Embryonic facial prominence (tissue), 1 donor: ENCODE data around the gene NEB.
"Not testable (repeated sequence)": the region's sequence is repeated elsewhere in the genome, so short reads cannot be mapped to it uniquely, and the experiment has no call there.

Experiments used
- DNase-seq: peaks from one replicate; pipeline ENCODE4 v3.0.0-alpha.2; 2016; ENCODE audit errors: extremely low spot score

The NEB gene

DNA sequence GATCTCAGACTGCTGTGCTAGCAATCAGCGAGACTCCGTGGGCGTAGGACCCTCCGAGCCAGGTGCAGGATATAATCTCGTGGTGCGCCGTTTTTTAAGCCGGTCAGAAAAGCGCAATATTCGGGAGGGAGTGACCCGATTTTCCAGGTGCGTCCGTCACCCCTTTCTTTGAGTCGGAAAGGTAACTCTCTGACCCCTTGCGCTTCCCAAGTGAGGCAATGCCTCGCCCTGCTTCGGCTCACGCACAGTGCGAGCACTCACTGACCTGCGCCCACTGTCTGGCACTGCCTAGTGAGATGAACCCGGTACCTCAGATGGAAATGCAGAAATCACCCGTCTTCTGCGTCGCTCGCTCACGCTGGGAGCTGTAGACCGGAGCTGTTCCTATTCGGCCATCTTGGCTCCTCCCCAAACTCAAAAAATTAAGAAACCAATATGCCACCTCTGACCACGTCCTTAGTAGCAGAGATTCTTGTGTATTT, 29.8 kb downstream of the NEB start:
- DNase-seq: not testable (repeated sequence)

DNA sequence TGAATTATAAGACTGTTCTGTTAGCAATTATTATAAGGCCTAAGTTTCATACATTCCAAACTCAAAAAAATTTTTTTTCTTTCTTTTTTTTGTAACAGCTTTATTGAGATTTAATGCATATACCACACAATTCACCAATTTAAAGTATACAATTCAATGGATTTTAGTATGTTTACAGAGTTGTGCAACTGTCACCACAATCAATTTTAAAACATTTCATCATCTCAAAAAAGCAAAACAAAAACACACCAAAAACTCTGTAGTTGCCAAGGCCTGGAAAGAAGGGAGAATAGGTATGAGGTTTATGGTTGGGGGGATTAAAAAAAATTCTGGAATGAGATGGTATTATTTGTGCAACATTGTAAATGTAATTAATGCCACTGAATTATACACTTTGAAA, 36.1 kb downstream of the NEB start:
- not testable (repeated sequence) for DNase-seq

DNA sequence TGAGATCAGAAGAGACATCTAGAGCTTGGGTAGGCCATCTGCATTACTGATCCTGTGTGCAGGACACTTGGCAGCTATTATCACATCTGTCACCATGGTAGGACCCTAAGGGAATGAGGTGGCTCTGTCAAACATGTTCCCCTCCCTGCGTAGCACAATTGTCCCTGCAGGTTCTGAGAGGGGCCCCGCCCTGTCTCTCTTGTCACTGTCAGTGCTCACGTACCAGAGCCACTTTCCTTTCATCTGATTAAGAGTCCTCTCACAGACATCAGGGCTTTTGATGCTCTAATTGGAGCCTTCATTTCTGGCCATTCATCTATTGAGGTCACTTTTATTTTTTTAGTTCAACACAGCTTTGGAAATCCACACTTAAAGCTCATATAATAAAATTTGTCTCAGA, 38.5 kb downstream of the NEB start:
- DNase-seq: no peak

DNA sequence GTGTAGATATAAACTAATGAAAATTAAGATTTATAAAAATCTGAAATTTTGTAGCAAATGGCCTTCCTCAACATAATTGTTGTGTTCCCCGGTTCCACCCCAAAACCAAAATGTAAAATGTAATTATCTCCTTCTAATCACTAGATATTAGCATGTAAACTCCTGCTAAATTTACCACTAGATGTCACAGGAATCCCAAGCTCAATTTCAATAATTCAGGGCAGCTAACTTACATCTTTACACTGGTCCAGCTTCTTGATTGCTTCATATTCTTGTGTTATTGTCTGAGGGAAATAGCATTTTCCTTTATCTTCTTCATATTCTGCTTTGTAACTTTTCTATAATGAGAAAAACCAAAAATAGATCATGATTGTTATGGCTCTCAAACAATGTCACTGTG, 42.6 kb downstream of the NEB start:
- no peak for DNase-seq

DNA sequence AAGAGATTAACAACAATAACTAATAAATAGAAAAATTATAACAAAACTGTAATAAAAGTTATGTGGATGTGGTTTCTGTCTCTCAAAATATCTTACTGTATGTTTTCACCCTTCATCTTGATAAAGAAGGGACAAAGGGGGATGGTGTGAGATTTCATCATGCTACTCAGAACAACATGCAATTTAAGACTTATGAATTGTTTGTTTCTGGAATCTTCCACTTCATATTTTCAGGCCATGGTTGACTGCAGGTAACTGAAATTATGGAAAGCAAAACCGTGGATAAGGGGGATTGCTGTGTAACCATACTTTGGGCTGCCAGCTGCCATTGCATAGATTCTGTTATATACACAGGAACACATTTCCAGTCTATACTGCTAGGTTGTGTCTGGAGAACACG, 45.6 kb downstream of the NEB start:
- no peak for DNase-seq

DNA sequence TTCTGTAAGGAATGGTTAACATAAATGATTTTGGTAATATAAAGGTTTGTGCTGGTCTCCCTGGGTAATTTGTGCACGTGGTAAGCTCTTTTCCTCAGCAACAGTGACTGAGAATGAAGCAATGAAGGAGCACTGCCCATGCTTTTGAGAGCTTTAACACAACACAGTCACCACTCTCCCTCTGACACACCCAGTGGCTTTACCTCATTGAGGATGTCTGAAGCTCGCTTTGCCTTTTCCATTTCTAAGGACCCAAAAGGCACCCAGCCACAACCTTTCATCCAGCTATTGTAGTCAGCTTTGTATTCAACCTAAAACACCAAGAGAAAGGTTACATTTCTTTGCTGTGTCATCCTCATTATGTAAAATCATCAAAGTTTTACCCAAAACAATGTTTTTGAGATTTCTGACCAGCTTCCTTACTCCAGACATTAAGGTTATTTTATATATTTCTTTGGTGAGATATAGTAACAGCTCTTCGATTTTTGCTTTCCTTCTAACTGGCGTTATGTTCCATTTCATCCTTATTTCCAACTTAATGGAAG, 51.7 kb downstream of the NEB start:
- no peak for DNase-seq

DNA sequence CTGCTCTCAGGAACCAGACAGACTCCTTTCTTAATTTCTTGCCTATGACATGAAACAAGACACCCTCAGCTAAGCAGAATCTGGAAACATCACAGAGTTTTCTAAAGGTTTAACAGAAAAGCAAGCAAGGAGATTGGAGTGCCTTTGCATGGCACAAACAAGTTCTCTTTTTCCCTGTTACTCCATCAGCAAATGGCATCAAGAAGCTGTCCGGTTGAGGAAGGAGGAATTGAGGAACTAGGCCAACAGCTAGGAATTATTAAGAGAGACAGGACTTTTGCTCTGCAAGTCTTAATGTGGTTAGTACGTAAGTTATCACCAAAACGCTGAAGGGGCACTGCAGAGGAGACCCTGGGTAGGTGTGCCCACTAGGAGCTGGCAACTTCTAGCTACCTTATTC, 53.2 kb downstream of the NEB start:
- DNase-seq: no peak

DNA sequence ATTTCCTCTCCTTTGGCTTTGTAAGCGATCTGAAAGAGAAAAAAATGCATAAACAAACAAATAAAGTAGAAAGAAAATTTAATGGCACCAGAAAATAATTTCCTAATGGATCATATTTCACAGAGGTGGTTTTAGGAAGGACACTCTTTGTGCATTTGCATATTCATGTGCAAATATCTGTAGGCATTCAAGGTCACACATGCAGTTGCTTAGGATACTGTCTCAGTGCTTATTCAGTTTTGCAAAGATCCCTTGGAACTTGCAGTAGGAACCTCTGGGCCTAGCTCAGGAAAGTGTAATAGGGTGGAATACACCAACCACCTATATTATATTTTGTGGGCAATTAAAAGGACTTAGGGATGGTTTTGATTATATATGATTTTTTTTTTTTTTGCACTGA, 54.3 kb downstream of the NEB start:
- DNase-seq: no peak

DNA sequence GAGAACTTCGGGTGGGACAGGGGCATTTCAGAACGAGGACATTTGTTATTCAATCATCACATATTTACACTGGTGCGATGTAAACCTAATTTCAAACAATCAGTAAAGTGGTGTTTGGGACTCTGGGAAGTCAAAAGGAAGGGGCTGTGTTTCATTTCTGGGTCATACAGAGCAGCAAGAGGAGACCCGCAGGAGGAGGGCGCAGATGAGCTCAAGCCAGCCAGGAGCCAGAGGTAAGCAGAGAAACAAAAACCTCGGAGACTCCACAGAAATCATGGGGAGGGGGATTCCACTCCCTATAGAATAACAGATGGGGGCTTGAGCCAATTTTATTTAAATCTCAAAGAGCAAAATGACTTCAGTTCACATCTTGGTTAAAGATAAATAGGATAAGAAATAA, 55.4 kb downstream of the NEB start:
- DNase-seq: no peak

DNA sequence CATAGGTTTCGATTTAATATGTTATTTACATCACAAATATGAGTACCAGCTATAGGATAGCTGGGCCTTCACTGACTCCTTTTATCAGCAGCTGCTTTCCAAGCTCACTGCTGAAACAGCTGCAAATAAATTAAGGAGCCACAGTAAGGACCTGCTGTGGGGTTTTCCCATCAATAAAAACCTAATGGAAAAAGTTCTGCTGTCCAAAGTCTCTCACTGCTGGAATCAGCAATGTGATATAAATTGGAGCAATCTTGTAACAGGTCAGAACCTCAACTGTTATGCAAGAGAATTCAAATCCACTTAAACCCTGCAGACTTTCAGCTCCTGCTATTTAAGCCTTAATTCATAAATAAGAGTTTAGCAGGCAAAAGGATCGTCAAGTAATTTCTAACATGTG, 61.3 kb downstream of the NEB start:
- no peak for DNase-seq

DNA sequence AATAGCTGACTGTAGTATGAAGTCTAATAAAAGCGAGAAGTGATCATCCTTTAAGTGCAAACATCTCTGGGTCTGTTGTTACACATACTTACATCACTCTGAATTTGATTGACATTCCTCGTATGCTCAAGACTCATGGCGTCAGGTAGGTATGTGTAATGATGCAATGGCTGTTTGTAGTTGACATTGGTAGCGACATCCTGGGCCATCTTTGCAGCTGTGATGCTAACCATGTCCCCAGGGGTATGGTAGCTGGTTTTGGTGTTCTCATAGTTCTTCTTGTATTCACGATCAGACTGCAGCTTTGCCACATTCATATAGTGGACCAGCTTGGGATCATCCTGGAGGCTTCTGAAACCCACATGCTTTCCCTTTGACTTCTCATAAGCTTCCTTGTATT, 62.0 kb downstream of the NEB start:
- no peak for DNase-seq

DNA sequence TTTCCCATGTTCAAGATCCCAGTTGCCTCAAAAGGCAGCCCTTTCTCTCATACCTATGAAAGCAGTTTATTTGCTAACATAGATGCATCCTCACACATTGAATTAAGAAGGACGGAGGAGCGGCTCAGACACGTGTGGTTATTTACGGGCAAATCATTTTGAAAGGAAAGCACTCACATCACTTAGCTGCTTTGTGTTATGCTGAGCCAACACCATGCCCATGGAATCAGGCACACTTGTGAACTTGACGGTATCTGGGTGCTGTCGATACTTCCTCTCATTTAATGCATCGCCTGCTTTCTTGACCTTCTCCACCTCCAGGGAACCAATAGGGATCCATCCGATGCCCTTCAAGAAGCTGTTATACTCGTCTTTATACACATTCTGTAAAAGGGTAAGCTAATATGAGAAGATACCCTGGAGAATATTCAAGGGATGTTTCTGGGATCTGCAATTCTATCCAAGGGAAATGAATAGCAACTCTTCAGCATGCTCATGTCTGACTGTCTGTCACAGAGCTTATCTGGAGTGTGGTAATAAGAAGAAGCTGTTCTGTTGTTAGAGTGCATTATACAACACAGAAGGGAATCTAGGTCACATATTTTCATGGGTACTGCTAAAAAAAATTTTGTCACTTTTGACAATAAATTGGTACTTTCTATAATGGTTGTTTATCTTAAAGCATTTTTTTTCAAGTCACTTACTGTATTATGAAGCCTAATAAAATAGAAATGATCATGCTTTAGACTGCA, 63.3 kb downstream of the NEB start:
- DNase-seq: no peak

DNA sequence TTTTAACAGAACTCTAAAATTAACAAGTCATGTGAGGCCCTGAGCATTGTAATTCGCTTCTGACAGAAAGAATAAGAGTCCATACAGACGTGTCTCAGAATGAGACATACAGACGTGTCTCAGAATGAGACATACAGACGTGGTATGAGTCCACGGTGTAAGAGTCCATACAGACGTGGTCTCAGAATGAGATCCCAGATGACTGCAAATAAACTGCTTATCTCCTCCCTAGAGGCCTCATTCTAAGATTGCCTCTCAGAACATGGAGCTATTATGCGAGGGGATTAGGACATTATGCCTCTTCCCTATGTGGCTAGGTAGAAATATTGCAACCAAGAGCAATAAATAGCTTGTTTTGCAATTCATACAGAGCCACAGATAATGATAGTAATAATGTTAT, 63.9 kb downstream of the NEB start:
- no peak for DNase-seq

DNA sequence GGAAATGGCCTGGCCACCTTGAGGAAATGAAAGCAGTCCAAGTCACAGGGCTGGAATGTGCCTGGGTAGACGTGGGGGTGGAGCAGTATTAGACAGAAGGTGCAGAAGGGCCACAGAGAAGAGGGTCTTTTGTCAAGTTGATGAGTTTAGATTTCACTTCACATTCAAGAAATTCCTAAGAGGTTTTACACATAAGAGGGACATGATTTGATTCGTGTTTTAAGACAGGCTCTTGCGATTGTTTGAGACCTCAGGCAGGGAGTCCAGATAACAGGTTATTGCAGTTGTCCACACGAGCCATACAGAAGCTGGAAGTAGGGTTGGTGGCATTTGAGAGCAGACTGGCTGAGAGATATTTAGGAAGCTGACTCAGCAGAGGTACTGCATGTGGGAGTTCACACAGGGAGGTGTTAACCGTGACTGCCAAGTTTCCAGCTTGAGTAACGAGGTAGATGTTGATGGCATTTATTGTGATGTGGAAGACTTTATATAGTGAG, 64.6 kb downstream of the NEB start:
- DNase-seq: no peak

DNA sequence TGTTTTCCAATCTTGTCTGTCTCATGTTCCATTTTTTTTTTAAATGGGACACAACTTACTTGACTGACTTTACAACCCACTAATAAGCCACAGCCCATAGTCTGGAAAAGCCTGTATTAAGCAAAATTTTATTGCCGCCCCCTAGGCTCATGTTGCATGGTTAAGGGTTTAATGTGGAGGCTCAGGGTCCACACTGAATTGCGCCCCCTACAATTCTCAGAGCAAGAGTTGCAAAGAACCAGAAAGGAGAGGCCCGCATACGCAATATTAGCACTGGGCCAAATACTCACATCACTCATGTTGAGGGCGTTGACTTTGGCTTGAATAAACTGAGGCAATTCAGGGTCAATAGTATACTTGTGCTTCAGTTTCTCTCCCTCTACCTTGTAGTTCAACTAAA, 65.5 kb downstream of the NEB start:
- no peak for DNase-seq

DNA sequence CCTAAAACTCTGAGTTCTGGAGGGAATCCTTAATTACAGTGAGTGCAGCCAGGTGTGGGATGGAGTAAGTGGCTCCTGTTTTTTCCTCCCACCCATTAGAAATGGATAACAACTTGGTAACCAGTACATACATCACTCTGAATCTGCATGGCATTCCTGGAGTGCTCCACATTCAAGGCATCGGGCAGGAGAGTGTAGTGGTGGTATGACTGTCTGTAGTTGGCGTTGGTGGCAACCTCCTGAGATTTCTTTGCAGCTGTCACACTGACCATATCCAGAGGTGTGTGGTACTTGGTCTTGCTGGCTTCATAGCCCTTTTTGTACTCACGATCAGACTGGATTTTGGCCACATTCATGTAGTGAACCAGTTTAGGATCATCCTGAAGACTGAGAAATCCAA, 68.3 kb downstream of the NEB start:
- no peak for DNase-seq

DNA sequence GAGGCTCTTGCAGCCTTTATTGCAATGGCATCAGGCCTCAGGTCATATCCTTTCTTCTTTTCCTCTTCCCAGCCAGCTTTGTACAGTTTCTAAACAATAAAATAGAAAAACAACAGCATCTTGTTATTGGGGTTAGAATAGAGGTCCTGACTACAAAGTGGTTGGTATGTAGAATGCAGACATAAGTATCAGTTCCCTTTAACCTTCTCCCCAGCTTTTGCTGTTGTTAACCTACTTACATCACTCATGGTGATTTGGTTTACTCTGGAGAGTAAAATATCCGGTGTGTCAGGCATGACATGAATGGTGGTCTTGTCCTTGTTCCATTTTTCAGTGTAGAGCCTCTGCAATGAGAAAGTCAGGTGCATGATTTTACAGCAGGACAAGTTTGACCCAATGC, 69.8 kb downstream of the NEB start:
- no peak for DNase-seq

DNA sequence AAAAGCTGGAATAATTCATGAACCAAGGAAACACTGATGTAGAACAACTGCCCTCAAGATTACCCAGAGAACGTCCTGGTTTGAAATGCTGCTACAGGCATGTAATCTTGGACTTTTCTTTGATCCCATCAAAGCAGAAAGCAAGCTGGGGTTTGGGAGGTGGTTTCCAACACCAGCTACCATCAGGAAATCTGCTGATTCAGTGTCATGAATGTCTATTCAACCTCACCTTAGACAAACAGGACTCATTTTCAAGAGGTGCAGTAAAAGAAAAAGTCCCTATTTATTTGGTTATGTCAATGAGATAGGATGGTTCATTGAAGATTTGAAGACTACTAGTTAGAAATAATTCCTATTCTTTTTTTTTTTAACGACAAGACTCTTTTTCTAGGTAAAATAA, 72.7 kb downstream of the NEB start:
- DNase-seq: no peak

DNA sequence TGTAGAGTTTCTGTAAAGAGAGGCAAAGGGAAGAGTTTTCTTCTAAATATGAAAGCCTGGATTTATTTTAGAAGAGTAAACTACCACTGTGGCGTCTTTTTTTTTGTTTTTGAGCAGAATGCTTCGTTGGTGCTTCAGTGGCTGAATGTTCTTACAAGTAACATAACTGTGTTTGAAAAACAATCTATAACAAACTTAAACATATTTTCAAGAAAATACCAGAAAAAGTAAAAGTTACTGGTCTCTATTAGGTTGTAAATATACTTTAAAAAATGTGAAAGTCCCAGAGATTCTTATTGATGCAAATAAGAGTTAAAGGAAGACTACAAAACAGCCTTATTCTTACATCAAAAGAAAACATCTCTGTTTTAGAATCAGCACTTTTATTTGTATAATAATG, 76.2 kb downstream of the NEB start:
- no peak for DNase-seq

DNA sequence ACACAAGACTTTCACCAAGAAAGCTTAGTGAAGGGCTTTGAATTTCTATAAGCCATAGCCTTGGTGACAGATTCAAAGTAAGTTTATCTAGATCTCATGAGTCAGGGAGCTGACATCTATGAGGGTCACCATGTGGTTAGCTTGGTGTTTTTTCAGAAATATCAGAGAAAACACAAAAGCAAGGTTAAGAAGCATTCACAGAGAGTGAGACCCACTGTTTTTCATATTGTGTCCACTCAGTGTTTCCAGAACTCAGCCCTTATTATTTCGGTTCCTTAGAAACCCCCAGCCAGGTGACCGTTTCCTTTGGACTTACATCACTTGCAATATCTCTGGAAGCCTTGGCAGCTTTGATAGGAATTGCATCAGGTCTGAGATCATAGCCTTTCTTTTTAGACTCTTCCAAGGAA, 76.6 kb downstream of the NEB start:
- no peak for DNase-seq

DNA sequence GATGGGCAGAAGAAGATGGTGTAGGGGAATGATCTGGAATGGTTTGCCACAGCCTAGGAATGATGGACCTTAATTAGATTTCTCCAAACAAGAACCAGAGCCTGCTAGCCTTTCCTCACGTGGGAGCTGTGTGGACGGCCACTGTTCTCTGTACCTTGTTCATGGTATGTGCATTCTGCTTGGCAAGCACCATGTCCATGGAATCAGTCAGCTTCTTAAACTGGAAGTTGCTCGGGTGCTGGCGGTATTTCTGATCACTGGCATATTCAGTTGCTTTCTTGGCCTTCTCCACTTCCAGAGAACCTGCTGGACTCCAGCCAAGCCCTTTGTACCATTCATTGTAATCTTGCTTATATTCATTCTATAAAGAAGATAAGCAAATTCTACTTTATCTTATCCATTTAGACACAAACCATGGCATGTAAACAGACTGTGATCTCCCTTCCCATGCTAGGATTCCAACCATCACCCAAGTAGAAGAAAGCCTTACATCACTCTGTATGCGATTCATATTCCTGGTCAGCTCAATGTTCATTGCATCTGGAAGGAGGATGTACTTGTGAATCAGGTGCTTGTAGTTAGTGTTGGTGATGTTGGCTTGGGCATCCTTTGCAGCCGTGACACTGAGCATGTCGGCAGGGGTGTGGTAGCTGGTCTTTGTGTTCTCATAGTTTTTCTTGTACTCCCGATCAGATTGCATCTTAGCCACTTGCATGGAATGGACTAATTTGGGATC, 78.4 kb downstream of the NEB start:
- no peak for DNase-seq

DNA sequence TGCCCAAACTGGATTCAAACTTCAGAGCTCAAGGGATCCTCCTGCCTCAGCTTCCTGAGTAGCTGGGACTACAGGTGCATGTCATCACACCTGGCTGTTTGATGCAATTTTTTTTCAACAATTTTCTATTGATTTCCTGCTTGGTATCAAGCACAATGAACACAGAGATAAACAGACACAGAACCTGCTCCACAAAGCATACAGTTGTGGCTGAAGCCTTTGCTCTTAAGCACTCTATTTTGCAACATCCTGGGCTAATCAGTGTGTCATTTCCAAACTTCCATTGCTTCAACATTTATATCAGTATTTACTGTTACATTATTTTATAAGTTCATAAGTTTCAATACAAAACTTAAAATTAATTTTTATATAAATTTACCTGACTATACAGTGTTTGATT, 79.4 kb downstream of the NEB start:
- DNase-seq: no peak

DNA sequence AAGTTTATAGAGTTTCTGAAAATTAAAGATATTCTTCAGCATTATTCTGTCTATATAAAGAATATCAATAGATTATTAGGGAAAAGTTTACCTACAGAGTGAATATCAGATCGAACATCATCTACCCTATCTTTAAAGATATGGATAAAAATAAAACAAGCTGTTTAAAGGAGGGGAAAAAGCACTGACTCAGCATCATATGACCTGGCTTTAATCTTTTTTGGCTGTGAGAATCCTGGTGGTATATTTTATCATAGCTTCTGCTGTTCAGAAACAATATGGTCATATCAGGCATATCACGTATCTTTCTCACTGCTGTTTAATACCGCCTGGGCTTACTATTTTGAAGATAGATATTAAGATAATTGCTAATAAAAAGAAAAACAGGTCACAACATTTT, 80.2 kb downstream of the NEB start:
- no peak for DNase-seq
